Measurements from ENCODE around the gene NEDD1.

The NEDD1 gene, protein sequence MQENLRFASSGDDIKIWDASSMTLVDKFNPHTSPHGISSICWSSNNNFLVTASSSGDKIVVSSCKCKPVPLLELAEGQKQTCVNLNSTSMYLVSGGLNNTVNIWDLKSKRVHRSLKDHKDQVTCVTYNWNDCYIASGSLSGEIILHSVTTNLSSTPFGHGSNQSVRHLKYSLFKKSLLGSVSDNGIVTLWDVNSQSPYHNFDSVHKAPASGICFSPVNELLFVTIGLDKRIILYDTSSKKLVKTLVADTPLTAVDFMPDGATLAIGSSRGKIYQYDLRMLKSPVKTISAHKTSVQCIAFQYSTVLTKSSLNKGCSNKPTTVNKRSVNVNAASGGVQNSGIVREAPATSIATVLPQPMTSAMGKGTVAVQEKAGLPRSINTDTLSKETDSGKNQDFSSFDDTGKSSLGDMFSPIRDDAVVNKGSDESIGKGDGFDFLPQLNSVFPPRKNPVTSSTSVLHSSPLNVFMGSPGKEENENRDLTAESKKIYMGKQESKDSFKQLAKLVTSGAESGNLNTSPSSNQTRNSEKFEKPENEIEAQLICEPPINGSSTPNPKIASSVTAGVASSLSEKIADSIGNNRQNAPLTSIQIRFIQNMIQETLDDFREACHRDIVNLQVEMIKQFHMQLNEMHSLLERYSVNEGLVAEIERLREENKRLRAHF

DNA sequence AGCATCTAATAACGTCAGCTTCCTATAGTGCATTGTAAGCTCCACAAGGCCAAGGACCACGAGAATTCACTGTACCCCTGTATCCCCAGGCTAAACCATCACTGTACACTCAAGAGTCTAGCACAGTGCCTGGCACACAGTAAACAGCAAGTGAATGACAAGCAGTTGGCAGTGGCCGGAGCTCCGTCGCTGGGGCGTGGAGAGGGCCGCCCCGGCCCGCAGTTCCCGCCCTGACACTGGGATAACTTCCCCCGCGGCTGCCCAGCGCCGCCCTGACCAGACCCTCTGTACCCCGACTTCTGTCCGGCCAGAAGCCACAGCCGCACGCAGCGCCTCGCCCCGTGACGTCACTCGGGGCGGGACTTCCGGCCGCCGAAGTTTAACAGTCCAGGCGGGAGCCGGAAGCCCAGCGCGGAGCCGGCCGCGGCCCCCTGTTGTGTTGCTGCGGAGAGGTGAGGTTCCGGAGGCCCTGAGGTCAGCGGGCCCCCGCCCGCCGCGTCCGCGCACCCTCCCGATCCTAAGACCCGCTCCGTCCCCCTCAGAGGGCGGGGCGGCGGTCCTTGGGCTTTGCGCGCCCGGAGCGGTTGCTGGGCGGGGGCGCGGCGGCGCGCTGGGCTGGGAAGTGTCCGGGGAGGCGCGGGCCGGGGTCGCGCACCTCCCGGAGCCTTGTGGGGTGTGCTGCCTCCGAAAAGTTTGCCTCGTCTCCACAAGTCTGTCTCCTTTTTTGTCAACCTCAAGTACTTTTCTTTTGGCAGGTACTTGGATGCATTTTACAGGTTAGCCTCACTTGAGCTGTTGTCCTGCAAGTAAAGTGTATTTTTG, at the start of gene NEDD1:
NEDD1 (plus strand) TSS at position 409 of the 822 bp plus-strand sequence. CDS start 2,503 bp downstream, outside the sequence.
- peak; percentile 91 for DNase-seq (ENCODE audit: low spot score)

DNA sequence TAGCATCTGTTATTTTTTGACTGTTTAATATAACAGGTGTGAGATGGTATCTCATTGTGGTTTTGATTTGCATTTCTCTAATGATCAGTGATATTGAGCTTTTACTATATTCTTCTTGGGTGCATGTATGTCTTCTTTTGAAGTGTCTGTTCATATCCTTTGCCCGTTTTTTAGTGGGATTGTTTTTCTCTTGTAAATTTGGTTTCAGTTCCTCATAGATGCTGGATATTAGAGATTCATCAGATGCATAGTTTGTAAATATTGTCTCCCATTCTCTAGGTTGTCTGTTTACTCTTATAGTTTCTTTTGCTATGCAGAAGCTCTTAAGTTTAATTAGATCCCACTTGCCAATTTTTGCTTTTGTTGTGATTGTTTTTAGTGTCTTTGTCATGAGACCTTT, 48.9 kb upstream of the NEDD1 start:
- DNase-seq (ENCODE audit: low spot score), result no peak

DNA sequence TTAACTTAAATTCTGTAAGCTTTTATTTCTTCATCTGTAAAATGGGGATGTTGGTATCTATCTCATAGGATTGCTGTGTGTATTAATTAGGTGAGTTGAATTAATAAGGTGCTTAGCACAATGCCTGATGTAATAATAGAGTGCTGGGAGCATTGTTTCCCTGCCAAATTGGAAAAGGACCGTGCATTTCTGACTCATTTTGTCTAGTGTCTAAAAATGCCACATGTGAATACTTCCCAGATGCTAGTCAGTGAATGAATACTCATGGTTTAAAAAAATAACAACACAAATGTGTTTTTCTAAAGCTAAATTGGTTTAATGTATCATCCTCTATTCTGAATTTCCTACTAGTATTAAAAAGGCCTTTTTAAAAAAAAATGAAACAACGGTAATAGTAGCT, 45.4 kb upstream of the NEDD1 start:
- no peak for DNase-seq (ENCODE audit: low spot score)

DNA sequence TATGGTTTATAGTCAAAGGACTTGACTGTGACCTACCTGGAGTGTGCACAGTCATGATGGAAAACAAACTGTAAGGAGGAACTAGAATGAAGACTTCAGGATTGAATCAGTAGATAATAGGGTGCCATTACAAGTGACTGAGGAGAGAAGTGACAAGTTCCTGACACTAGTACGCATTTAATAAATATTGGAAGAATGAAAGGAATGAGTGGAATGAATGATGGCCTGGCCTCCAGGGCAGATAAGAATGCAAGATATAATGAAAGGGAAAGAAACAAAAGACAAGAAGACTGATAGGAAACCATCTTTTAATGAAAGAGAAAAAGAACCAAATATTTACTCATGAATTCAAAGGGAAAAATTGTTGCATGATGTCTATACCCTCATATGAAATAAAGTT, 44.7 kb upstream of the NEDD1 start:
- DNase-seq (ENCODE audit: low spot score), result no peak

DNA sequence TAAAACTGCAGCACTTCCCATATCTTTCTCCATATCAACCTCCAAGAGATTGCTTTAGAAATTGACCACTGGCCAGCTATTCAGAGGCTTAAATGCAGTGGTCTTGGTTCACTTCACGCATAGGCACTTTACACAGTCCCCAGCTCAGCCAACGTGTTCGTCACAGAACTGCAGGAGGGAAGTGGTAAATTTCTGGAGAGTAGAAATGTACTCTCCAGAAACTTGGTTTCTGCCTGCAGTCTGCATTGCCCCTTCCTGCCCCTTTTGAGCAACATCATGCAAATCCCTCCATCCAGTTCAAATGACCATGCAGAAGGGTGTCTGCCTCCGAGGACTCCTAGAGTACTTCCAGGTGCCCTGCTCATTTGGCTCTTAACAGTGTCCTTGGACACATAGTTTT, 42.7 kb upstream of the NEDD1 start:
- no peak for DNase-seq (ENCODE audit: low spot score)

DNA sequence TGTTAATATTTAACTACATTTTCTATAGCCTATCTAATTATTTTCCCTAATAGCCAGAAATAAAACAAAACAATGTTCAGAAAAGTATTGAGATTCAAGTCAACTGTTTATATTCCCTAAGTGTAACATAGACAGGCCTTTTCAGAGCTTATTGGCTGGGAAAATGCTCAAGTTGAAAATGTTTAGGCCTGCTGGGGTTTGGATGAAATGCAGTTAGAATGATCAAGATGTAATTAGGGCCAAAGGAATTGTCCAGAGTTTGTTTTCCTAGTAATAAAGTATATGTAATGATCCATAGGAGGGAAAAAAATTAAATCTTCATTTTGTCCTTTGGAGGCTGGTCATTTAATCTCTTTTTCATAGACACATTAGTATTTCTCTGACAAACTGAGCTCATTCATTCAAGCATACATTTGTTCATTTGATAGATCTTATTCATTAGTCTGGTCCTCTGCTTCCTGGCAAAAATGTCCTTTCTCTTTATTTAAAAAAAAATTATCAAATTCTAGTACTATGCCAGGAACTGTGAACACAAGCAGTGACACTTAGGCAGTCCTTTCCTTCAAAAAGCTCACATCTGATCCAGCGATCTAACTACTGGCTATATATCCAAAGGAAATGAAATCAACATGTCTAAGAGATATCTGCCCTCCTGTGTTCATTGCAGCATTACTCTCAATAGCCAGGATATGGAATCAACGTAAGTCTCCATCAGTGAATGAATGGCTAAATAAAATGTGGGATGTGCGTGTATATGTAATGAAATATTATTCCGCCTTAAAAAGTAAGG, 40.1 kb upstream of the NEDD1 start:
- no peak for DNase-seq (ENCODE audit: low spot score)

DNA sequence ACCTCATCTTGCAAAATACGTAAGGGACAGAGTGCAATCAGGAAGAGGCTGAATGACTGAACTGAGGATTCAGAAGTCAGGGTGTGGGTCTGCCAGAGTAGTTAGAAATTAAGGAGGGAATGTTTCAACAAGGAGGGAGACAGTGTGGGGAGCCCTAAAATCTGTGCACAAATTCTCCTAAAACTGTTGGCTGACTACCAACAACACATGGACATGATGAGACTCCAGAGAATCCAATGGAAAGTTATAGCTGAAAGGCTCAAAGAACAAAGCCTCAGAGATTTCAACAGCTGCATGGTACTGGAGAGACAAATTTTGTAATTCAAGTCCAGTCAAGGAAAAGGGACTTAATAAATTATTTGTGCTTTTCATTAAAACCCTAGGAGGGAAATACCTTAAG, 36.1 kb upstream of the NEDD1 start:
- no peak for DNase-seq (ENCODE audit: low spot score)

DNA sequence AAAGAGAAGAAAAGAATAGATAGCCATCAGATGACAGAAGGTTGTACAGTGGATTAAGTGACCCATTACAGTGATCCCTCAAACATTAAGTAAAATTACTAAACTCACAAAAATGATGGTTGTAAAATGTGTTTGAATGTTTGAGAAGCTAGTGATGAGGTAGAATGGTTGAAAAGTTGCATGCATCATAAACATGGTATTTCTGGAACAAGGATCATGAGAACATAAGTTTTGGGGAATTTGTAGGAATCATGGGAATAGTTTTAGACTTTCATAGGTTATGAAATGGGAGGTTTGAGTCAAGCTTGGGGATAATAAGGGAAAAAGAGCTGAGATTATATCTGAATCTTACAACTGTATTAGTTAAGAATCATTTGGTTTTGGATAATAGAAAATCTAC, 34.1 kb upstream of the NEDD1 start:
- DNase-seq (ENCODE audit: low spot score), result no peak

DNA sequence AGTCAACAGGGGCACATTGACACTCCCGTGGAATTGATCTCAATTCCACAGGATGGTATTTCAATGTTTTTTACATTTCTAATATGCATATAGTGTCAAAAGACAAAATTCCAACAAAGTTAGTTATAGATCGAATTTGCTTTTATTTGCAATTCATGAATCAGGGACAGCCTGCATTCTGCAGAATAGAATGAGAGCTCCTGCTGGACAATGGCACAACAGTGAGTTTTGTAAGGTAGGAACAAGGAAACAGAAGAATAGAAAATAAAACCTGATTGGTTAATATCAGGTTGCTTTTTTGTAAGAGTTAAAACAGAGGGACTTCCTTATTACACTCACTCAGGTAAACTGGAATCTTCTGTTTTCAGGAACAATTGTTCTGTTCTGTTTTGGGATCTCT, 32.8 kb upstream of the NEDD1 start:
- no peak for DNase-seq (ENCODE audit: low spot score)

DNA sequence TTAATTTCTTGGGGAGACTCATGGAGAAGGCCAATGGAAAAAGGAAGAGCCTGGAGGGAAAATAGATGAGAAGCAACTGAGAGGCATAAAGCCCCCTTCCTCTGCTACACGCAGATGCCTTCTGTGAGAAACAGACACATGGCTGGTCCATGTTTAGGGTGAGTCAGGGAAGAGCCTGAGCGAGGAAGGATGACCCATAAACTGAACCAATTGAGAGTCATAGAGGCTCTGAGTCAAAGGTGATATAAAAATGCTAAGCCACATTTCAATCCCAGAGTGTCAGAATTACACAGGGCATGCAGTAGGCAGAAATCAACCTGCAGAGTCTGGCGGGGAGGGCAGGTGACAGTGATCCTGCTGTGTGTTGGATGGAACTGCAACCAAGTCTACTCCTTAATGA, 30.1 kb upstream of the NEDD1 start:
- no peak for DNase-seq (ENCODE audit: low spot score)

DNA sequence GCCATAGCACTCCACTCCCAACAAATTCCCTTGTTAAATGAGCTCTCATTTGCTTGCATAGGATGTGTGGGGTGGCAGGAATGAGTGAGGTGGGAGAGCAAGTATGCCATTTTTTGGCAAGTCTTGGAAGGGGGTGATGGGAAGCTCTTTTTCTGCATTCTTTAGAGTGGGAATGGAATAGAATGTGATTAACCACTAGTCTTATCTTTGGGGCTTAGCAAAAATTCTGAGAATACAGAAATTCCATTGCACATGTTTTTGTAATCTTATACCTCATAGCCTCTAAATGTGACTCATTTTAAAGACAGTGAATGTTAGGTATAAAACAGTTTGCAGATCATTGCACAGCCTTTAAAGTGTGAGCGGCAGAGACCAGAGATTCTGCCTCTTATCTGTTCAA, 28.4 kb upstream of the NEDD1 start:
- DNase-seq (ENCODE audit: low spot score), result peak; percentile 34

DNA sequence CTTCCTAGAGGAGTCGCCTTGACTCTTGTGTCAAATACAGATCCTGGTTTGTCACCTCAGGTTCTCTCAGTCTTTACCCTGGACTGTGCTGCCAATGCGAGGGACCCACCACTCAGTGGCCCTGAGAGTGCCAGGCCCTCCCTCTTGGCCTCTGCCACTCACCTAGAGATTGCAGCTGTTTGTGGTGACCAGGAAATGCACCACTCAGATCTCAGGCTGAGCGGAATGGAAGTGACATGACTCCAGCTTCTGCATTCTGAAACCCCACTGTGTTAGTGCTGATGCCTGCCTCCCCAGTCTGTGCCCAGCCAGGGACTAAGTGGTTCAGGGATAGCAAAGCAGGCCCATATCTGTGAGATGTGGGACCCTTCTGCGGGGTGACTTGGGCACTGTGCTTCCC, 27.8 kb upstream of the NEDD1 start:
- DNase-seq (ENCODE audit: low spot score), result no peak

DNA sequence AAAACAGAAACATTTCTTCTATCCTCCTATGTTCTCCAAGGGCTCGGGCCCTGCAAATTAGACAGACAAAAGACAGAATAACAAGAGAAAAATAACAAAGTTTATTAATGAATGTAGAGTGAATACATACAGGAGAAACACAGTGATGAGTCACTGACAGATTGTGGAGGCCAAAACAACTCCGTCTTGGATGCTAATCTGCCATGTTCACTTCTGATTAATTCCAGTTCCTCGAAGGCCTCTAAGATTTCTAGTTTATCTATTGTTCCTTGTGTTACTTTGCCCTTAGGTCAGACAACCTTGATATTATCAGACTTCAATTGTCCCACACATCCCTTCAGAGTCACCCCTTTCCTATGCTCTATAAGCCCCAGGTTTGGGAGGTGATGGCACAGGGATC, 26.8 kb upstream of the NEDD1 start:
- no peak for DNase-seq (ENCODE audit: low spot score)

DNA sequence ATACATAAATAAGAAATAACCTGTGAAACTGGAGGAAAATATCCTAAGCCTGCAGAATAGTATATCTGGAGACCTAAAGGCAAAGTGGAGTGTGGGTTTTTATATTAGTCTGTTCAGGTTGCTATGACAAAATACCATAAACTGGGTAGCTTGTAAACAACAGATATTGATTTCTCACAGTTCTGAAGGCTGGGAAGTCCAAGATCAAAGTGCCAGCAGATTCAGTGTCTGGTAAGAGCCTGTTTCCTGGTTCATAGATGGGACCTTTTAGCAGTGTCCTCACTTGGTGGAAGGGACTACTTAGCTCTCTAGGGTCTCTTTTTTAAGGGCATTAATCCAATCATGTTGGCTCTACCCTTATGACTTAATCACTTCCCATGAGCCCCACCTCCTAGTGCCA, 25.4 kb upstream of the NEDD1 start:
- DNase-seq (ENCODE audit: low spot score), result no peak

DNA sequence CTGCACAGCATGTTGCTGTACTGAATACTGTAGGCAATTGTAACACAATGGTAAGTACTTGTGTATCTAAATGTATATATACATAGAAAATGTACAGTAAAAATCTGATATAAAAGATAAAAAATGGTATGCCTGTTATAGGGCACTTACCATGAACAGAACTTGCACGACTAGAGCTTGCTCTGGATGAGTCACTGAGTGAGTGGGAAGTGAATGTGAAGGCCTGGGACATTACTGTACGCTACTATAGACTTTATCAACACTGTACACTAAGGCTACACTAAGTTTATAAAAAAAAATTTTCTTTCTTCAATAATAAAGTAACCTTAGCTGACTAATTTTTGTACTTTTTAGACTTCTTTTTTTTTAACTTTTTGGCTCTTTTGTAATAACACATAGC, 24.2 kb upstream of the NEDD1 start:
- DNase-seq (ENCODE audit: low spot score), result no peak

DNA sequence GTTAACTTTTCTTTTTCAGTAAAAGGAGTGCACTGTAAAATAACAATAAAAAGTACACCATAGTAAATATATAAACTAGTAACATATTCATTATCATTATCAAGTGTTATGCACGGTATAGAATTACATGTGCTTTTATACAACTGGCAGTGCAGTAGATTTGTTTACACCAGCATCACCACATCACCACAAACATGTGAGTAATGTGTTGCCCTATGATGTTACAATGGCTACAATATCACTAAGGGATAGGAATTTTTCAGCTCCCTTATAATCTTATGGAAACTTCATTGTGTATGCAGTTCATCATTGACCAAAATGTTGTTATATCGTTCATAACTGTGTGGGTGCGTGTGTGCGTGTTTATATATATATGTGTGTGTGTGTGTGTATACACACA, 23.5 kb upstream of the NEDD1 start:
- DNase-seq (ENCODE audit: low spot score), result no peak

DNA sequence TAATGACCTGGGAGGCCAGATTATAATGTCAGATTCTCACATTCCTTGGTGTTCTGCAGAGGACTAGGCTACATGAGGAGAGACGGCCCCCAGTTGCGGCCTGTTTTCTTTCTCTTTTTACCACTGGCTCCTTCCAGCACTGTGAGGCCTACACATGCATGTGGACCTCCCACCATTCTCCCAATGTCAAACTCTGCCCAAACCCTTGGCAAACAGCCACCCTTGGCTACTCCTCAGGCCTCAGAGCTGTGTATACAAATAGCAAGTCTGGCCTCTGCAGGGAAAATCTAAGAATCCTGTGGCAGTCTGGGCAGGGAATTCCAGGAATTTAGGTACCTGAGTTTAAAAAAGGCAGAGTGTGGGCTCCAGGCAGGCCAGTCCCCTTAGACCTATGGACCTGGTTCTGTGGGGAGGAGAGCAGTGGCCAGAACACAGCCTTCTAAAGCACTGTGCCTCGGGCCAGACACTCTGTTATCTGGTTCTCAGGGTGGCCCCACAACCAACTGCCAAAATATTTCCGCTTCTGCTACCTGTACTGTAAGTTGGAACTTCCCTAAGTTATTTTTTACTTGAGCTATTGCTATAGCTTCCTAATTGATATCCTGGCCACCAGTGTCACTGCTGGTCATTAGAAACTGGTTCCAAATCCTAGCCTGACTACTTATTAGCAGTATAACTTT, 19.9 kb upstream of the NEDD1 start:
- DNase-seq (ENCODE audit: low spot score), result peak; percentile 23

DNA sequence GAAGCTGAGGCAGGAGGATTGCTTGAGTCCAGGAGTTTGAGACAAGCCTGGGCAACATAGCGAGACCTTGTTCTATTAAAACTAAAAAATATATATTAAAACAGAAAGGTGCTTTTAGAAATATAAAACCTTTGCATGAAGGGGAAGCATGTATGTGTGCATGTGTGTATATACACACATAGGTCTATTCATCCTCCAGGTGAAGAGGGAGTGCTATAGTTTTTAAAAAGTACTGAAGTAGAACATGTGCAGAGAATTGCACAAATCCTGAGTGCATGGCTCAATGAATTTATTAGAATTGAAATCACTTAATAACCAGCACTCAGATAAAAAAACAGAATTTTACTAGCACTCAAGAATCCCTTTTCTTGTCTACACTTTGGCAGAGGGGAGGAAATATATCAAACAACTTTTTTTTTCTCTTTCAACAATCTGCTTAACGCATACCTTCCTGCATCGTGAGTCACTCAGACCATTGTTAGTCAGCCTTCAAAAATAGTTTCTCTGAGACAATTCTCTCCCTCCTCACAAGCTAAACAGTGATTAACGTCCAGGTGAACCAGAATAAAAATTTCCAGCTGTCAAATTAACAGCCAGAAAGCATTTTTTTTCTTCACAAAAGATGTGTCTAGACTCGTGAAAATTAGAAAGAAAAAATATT, 17.7 kb upstream of the NEDD1 start:
- DNase-seq (ENCODE audit: low spot score), result peak; percentile 42

DNA sequence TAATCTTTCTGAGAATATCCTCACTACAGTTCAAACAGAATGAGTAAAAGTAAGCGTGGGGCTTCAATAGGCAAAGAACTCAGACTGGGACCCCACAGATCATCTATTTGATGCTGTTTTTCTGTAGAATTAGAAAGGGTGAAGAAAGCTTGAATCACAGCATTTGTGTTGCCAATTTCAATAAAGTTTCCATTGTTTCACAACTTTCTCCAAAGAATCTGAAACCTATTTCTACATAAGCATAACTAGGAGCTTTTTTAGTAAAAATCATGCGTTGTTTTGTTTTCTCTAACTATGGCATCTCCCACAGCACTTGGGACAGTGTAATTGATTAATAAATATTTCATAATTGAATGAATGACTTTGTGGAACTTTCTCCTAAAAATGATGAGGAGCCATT, 16.7 kb upstream of the NEDD1 start:
- no peak for DNase-seq (ENCODE audit: low spot score)

DNA sequence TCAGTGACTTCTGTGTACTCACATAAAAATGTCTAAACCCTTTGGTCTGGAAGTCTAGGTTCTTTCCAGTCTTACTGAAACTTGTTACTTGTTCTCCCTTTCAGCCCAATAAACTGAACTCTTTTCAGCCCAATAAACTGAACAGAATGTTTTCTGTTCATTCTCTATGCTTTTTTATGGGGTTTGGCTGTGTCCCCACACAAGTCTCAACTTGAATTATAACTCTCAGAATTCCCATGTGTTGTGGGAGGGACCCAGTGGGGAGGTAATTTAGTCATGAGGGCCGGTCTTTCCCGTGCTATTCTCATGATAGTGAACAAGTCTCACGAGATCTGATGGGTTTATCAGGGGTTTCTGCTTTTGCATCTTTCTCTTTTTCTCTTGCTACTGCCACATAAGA, 15.0 kb upstream of the NEDD1 start:
- no peak for DNase-seq (ENCODE audit: low spot score)

DNA sequence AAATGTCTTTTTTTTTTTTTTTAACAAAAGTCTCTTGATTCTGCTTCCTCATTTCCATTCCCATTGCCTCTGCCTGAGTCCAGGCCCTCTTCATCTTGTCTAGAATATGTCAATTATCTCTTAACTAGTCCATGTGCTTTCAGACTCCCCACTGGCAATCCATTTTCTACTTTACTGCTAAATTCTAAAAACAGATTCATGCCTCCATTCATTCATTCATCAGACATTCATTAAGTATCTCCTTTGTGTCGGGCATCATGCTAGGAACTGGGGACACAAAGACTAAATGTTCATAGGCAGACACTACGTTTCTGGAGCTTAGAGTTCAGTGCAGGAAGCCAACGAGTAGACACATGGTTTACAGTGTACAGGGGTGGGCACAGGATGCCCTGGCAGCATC, 9.6 kb upstream of the NEDD1 start:
- no peak for DNase-seq (ENCODE audit: low spot score)
